ENCODE results near the gene YTHDF1. TPM values are rescaled to one million over a fixed set of nuclear protein-coding genes. Genes with fewer than 3 reads are reported as not detected.

Gene YTHDF1
- total RNA-seq, 1 donor from 2014 or later, result 20.4 TPM

DNA sequence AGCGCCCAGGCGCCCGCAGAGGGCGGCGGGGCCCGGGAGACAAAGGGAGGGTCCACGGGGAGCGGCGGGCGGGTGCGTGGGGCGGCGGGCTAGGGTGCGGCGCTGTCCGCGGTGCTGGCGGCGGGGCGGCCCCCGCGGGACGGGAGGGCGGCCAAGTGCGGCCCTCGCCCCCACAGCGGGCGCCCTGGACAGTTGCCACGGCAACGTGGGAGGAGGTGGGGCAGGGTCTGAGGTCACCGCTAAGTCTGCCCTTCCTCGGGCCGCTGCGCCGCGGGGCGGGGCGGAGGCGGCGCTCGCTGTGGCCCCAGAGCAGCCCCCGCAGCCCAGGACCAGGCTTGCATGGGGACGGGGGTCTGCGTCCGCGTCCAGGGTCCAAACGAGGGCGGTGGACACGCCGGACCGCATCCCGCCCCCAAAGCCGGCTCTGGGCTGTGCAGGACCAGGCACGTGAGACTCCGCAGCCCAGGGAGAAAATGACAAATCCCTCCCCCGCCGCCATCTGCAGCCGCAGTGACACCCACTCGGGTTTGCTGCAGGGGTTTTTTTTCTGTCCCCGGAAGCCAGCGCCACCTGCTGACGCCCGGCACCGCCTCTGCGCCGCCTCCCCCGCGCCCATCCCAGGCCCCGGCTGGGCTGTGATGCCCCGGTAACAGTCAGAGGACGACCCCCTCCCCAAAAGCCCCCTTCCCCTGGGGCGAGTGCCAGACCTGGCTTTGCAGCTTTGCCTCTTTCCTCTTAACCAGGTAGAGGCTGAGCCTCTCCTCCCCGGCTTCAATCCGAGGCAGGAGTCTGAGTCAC lies 36.8 kb downstream of the YTHDF1 start:
- TF ChIP-seq, protein P1, sequence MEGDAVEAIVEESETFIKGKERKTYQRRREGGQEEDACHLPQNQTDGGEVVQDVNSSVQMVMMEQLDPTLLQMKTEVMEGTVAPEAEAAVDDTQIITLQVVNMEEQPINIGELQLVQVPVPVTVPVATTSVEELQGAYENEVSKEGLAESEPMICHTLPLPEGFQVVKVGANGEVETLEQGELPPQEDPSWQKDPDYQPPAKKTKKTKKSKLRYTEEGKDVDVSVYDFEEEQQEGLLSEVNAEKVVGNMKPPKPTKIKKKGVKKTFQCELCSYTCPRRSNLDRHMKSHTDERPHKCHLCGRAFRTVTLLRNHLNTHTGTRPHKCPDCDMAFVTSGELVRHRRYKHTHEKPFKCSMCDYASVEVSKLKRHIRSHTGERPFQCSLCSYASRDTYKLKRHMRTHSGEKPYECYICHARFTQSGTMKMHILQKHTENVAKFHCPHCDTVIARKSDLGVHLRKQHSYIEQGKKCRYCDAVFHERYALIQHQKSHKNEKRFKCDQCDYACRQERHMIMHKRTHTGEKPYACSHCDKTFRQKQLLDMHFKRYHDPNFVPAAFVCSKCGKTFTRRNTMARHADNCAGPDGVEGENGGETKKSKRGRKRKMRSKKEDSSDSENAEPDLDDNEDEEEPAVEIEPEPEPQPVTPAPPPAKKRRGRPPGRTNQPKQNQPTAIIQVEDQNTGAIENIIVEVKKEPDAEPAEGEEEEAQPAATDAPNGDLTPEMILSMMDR (conservative IDR thresholded peaks at IDR 0.05; ENCODE audit: low read depth, low read length), result peak; percentile 66
- DNase-seq (ENCODE audit: low read depth), result no peak
- no peak overlapping the region for H3K4me3 ChIP-seq (ENCODE audit: low read depth, low read length)

DNA sequence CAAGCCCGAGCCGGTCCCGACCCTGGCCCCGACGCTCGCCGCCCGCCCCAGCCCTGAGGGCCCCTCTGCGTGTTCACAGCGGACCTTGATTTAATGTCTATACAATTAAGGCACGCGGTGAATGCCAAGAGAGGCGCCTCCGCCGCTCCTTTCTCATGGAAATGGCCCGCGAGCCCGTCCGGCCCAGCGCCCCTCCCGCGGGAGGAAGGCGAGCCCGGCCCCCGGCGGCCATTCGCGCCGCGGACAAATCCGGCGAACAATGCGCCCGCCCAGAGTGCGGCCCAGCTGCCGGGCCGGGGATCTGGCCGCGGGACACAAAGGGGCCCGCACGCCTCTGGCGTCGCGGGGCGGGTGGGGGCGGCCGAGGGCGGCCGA lies 37.5 kb downstream of the YTHDF1 start:
- DNase-seq (ENCODE audit: low read depth), result no peak
- TF ChIP-seq, protein P1 (conservative IDR thresholded peaks at IDR 0.05; ENCODE audit: low read depth, low read length), result no peak
- H3K4me3 ChIP-seq (ENCODE audit: low read depth, low read length), result no peak overlapping the region

DNA sequence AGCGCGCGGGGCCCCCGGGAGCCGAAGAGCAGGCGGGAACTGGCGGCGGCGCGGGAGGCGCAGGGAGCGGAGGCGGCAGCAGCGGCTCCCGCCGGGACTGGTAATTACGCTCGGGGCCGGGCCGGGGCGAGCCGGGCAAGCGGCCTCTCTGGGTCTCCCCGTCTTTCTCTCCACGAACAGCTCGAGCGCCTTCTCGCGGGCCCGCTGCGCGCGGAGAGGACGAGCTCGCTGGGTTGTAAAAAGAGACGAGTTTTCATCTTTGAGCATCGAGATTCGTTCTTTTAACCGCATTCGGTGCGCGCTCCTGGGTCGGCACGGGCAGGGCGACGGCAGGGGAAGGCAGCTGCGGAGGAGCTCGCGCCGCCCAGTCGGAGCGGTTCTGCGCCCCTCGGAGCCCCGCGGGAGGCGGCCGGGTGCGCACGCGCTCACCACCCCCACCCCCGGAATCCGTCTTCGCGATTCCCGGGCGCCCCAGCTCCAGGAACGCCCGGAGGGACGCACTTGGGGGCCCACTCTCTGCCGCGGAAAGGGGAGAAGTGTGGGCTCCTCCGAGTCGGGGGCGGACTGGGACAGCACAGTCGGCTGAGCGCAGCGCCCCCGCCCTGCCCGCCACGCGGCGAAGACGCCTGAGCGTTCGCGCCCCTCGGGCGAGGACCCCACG lies 38.0 kb downstream of the YTHDF1 start:
- TF ChIP-seq, protein P1 (conservative IDR thresholded peaks at IDR 0.05; ENCODE audit: low read depth, low read length), result no peak
- DNase-seq (ENCODE audit: low read depth), result no peak
- no peak overlapping the region for H3K4me3 ChIP-seq (ENCODE audit: low read depth, low read length)

GRCh38 chr20:63177134-63177784 lies 38.7 kb downstream of the YTHDF1 start:
- no peak for DNase-seq (ENCODE audit: low read depth)
- TF ChIP-seq, protein P1 (conservative IDR thresholded peaks at IDR 0.05; ENCODE audit: low read depth, low read length), result no peak
- no peak overlapping the region for H3K4me3 ChIP-seq (ENCODE audit: low read depth, low read length)

DNA sequence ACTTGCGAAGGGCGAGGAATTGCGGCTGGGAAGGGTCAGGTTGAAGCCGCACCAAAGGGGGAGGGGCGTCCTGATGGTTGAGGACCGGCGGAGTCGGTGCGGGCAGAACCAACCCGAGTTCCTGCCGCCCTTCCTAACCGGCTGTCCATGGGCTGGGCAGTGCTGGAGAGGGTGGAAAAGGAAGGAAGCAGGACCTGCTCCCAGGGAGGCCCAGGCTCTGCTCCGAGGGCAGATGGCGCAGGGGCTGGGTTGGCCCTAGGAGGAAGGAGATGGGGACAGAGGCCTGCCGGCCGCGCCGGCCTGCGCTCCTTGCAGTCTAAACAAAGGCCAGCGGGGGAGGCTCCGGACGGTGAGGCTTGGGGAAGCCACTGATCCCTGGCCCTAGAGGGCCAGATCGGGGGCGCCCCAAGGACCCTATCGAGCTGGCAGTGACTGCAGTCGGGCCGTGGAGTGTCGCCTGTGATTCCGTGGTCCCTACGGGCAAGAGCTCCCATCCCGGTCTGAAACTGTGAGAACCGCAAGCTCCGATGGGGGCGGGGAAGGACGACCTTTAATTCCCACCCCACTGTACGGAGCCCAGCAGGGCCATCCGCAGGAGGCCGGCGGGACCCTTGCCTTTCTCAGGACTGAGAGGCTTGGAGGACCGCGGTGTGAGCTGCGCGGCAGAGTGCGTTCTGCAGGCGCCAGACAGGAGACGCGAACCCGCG lies 39.4 kb downstream of the YTHDF1 start:
- no peak for DNase-seq (ENCODE audit: low read depth)
- TF ChIP-seq, protein P1 (conservative IDR thresholded peaks at IDR 0.05; ENCODE audit: low read depth, low read length), result no peak

DNA sequence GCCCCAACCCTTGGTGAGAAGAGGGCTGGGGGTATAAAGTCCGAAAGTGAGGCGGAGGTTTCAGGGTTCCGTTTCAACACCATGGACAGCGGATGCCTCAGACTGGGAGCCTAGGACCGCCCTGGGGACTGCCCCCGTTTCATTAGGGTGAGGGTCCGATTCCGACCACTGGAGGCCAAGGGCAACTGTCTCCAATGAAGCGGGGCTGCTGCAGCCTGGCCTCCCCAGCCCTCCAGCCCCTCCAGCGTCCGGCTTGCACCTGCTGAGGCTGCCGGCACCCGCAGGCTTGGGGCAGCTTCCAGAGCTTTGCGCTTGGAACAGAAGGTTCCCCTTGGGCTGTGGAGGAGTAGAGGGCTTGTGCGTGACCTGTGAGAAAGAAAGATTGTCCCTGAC lies 39.9 kb downstream of the YTHDF1 start:
- no peak overlapping the region for H3K4me3 ChIP-seq (ENCODE audit: low read depth, low read length)
- DNase-seq (ENCODE audit: low read depth), result no peak
- TF ChIP-seq, protein P1 (conservative IDR thresholded peaks at IDR 0.05; ENCODE audit: low read depth, low read length), result no peak

More for the DNA sequence above, 39.4 kb downstream of the YTHDF1 start:
- no peak overlapping the region for H3K4me3 ChIP-seq (ENCODE audit: low read depth, low read length)

All from epithelial cell of proximal tubule (primary cell).